ENCODE results near the gene RP9.

The RP9 gene

GRCh38 chr7:33109005-33109757 is at the start of gene RP9:
Gene RP9, minus strand, starts transcription at chr7:33109404. Its CDS starts 32 bp downstream, at chr7:33109372.
- peak; percentile 83 for DNase-seq

- no peak for DNase-seq
Observed at GRCh38 chr7:33157781-33158180, 48.6 kb upstream of the RP9 start.

- DNase-seq = no peak
Observed at GRCh38 chr7:33157311-33157710, 48.1 kb upstream of the RP9 start.

GRCh38 chr7:33156441-33156840 is 47.2 kb upstream of the RP9 start:
- no peak for DNase-seq

- DNase-seq = no peak
Observed at GRCh38 chr7:33155811-33156210, 46.6 kb upstream of the RP9 start.

- no peak for DNase-seq
Observed at GRCh38 chr7:33152087-33152486, 42.9 kb upstream of the RP9 start.

GRCh38 chr7:33145156-33145555 is 36.0 kb upstream of the RP9 start:
- no peak for DNase-seq

- no peak for DNase-seq
Observed at GRCh38 chr7:33143996-33144718, 35.0 kb upstream of the RP9 start.

- no peak for DNase-seq
Observed at GRCh38 chr7:33142585-33142984, 33.4 kb upstream of the RP9 start.

GRCh38 chr7:33137103-33137502 is 27.9 kb upstream of the RP9 start:
- no peak for DNase-seq

- no peak for DNase-seq
Observed at GRCh38 chr7:33130184-33130583, 21.0 kb upstream of the RP9 start.

- no peak for DNase-seq
Observed at GRCh38 chr7:33129806-33130153, 20.6 kb upstream of the RP9 start.

- peak; percentile 96 for DNase-seq
Observed at GRCh38 chr7:33128990-33129805, 20.0 kb upstream of the RP9 start, which contains the start of gene BBS9. Gene BBS9, plus strand, starts transcription at chr7:33129564. Its CDS starts 16,689 bp downstream, at chr7:33146253.

- DNase-seq = no peak
Observed at GRCh38 chr7:33128631-33128989, 19.4 kb upstream of the RP9 start.

GRCh38 chr7:33127085-33127484 is 17.9 kb upstream of the RP9 start:
- no peak for DNase-seq

- no peak for DNase-seq
Observed at GRCh38 chr7:33118383-33118782, 9.2 kb upstream of the RP9 start.

GRCh38 chr7:33114976-33115375 is 5.8 kb upstream of the RP9 start:
- DNase-seq = no peak

GRCh38 chr7:33111614-33112013 is 2.4 kb upstream of the RP9 start:
- no peak for DNase-seq

GRCh38 chr7:33109758-33110238 is 594 bp upstream of the RP9 start:
- DNase-seq = no peak

- DNase-seq = no peak
Observed at GRCh38 chr7:33108554-33109004, 625 bp downstream of the RP9 start.

- DNase-seq = peak; percentile 35
Observed at GRCh38 chr7:33107136-33108066, 1.8 kb downstream of the RP9 start.

GRCh38 chr7:33101906-33102305 is 7.3 kb downstream of the RP9 start:
- no peak for DNase-seq

Measured in femur (tissue), 1 donor.